ENCODE measurements around the gene JOSD2.

Gene JOSD2

DNA sequence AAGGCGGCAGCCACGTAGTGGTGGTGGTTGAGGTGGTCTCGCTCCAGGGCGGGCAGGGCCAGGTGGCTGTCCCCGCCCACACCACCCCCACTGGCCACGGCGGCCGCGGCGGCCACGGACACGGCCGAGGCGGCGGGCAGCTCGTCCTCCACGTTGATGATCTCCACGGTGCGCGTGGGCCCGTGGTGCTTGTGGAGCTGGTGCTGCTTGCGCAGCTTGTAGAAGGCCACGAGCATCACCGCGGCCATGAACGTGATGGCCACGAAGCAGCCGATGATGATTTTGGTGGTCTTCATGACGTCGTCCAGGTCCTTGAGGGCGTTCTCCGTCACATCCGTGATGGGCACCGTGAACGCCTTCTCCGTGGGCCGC is 6.7 kb upstream of the JOSD2 start:
- no peak for DNase-seq
- no peak overlapping the region for H3K4me3 ChIP-seq (ENCODE audit: low read depth, low read length)
- H3K36me3 ChIP-seq (replicated peaks) = no peaks in the 10 kb centered on the region

DNA sequence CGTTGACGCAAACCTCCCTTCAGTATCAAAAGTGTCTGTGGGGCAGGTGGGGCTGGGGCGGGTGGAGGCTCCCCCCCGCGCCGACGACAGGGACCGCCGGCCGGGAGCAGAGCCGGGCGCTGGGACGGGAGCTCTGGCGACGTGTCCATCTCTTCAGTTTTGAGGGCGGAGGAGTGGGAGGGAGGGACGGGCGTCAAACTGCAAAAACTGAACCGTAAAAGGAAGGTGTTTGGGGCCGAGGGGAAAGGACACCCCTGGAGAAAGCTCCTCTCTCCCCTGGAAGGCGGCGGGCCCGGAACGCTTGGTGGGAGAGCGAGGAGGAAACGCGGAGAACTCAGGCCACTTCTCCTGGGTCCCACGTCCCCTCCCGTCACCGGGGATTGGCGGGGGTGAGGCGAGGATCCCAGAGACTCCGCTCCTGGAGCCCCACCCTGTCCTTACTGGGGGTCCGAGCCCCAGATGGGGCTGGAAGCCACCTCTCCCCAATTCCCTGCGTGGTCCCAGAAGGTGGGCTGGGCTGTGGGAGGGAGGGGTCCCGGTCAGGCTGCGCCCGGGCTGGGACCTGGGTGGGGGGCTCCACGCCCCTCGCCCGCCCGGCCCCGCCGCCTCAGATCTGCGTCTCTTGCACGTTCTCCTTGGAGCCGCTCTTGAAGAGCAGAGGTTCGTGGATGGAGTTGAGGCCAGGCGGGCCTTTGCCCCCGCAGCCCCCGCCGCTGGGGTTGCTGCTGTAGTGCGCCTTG is 6.1 kb upstream of the JOSD2 start:
- in situ Hi-C loops (cut with HindIII; ENCODE audit: low pct_ligation_motif_present, low sequenced_read_pairs) = no loop called here
- Histone ChIP-seq H3K36me3 (replicated peaks) (no peaks in the 10 kb centered on the region), H3K27ac (no peak overlapping the region), H3K27me3 (replicated peaks) (no peaks in the 10 kb centered on the region), H3K4me3 (ENCODE audit: low read depth, low read length) (no peak overlapping the region)
- DNase-seq = no peak
- TF ChIP-seq, protein P1, sequence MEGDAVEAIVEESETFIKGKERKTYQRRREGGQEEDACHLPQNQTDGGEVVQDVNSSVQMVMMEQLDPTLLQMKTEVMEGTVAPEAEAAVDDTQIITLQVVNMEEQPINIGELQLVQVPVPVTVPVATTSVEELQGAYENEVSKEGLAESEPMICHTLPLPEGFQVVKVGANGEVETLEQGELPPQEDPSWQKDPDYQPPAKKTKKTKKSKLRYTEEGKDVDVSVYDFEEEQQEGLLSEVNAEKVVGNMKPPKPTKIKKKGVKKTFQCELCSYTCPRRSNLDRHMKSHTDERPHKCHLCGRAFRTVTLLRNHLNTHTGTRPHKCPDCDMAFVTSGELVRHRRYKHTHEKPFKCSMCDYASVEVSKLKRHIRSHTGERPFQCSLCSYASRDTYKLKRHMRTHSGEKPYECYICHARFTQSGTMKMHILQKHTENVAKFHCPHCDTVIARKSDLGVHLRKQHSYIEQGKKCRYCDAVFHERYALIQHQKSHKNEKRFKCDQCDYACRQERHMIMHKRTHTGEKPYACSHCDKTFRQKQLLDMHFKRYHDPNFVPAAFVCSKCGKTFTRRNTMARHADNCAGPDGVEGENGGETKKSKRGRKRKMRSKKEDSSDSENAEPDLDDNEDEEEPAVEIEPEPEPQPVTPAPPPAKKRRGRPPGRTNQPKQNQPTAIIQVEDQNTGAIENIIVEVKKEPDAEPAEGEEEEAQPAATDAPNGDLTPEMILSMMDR (IDR thresholded peaks at IDR 0.05; ENCODE audit: low read depth, low read length, missing control alignments) = no peak

More for the DNA sequence above, 6.7 kb upstream of the JOSD2 start:
- in situ Hi-C loops (cut with HindIII; ENCODE audit: low pct_ligation_motif_present, low sequenced_read_pairs) = no loop called here
- H3K27ac ChIP-seq = no peak overlapping the region
- TF ChIP-seq, protein P1 (IDR thresholded peaks at IDR 0.05; ENCODE audit: low read depth, low read length, missing control alignments) = no peak
- H3K27me3 ChIP-seq (replicated peaks) = no peaks in the 10 kb centered on the region

DNA sequence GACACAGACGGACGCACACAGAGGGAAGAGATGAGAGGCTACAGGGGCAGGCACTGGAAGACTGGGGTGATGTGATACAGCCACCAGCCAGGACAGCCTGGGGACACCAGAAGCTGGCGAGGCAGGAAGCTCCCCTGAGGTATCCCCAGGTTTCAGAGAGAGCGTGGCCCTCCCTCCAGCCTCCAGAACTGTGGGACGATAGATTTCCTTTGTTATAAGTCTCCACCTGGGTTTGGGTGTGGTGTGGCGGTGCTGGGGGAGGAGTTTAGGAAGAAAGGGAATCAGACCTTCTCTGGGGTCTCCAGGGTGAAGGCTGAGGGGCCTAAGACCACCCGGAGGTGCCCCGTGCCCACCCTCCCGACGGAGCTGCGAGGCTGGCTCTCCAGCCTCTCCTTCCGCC is 5.5 kb upstream of the JOSD2 start:
- Histone ChIP-seq H3K27me3 (replicated peaks) (no peaks in the 10 kb centered on the region), H3K36me3 (replicated peaks) (no peaks in the 10 kb centered on the region), H3K4me3 (ENCODE audit: low read depth, low read length) (no peak overlapping the region), H3K27ac (no peak overlapping the region)
- TF ChIP-seq, protein P1 (IDR thresholded peaks at IDR 0.05; ENCODE audit: low read depth, low read length, missing control alignments) = no peak
- in situ Hi-C loops (cut with HindIII; ENCODE audit: low pct_ligation_motif_present, low sequenced_read_pairs) = no loop called here
- DNase-seq = no peak

DNA sequence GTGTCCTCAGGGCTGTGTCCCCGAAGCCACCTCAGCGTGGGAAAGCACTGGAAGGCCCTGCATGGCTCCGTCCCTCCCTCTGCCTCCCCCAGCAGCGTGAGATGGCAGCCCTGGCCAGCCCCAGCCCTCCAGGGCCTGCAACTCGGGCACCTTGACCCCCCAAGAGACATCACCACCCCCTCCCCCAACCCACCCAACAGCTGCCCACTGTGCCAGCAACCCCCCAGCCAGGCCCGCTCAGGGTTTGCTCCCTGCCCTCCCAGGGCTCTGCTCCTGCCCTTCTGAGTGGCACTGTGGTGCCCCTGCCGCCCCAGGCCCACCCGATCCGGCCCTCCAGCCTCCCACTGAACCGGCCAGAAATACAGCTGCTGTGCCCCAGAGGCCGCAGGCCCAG is 4.2 kb upstream of the JOSD2 start:
- DNase-seq = no peak
- in situ Hi-C loops (cut with HindIII; ENCODE audit: low pct_ligation_motif_present, low sequenced_read_pairs) = no loop called here
- H3K27me3 ChIP-seq (replicated peaks) = no peaks in the 10 kb centered on the region

DNA sequence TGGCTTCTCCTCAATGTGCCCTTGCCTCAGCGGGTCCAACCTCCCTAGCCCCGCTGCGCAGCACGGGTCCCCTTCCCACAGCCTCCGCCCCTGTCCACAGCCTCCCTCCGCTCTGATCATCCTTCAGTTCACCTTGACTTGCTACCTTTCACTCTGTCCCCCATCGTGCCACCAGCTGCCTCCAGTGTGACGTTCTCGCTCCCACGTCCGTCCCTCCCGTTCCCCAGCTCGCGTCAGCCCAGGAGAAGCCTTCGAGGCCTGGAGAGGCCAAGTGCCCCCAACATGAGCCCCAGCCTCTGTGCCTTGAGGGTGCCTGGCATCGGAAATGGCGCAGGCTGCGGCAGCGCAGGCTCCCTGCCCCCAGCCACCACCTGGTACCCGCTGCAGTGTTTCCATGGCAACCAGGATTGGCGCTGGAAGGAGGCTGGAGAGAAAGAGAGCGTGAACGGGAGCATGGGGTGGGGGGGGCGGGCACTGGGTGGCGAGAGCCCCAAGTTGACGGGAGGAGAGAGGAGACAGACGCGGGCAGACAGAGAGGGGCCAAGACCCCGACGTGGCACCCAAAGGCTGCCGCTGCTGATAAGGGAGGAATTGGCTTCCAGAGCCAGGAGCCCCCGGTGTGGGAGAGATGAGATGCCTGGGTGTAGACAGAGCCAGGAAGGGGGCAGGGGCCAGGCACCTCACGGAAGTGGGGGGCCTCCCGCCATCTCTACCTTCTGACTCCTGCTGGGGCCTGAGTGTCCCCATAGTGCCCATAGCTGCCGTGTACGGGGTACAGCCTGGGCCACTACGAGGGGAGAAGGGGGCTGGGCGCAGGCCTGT is 3.6 kb upstream of the JOSD2 start:
- Histone ChIP-seq H3K36me3 (replicated peaks) (no peaks in the 10 kb centered on the region), H3K4me3 (ENCODE audit: low read depth, low read length) (no peak overlapping the region), H3K27ac (no peak overlapping the region), H3K27me3 (replicated peaks) (no peaks in the 10 kb centered on the region)
- DNase-seq = no peak
- TF ChIP-seq, protein P1 (IDR thresholded peaks at IDR 0.05; ENCODE audit: low read depth, low read length, missing control alignments) = no peak
- in situ Hi-C loops (cut with HindIII; ENCODE audit: low pct_ligation_motif_present, low sequenced_read_pairs) = no loop called here

More for the DNA sequence above, 4.2 kb upstream of the JOSD2 start:
- Histone ChIP-seq H3K4me3 (ENCODE audit: low read depth, low read length) (no peak overlapping the region), H3K27ac (no peak overlapping the region), H3K36me3 (replicated peaks) (no peaks in the 10 kb centered on the region)
- TF ChIP-seq, protein P1 (IDR thresholded peaks at IDR 0.05; ENCODE audit: low read depth, low read length, missing control alignments) = no peak

Measured in brain microvascular endothelial cell (primary cell).